GM21723 (cell line): ENCODE data around the gene SSH2.
"Not testable (repeated sequence)": the region's sequence is repeated elsewhere in the genome, so short reads cannot be mapped to it uniquely, and the experiment has no call there.

Experiments used
- ATAC-seq: cut with Tn5 transposase; IDR thresholded peaks from one replicate; pipeline ENCODE4 v1.9.1; 2021; ENCODE audit warnings: mild to moderate bottlenecking, moderate library complexity; ENCODE audit not compliant: unreplicated experiment

SSH2 gene, protein sequence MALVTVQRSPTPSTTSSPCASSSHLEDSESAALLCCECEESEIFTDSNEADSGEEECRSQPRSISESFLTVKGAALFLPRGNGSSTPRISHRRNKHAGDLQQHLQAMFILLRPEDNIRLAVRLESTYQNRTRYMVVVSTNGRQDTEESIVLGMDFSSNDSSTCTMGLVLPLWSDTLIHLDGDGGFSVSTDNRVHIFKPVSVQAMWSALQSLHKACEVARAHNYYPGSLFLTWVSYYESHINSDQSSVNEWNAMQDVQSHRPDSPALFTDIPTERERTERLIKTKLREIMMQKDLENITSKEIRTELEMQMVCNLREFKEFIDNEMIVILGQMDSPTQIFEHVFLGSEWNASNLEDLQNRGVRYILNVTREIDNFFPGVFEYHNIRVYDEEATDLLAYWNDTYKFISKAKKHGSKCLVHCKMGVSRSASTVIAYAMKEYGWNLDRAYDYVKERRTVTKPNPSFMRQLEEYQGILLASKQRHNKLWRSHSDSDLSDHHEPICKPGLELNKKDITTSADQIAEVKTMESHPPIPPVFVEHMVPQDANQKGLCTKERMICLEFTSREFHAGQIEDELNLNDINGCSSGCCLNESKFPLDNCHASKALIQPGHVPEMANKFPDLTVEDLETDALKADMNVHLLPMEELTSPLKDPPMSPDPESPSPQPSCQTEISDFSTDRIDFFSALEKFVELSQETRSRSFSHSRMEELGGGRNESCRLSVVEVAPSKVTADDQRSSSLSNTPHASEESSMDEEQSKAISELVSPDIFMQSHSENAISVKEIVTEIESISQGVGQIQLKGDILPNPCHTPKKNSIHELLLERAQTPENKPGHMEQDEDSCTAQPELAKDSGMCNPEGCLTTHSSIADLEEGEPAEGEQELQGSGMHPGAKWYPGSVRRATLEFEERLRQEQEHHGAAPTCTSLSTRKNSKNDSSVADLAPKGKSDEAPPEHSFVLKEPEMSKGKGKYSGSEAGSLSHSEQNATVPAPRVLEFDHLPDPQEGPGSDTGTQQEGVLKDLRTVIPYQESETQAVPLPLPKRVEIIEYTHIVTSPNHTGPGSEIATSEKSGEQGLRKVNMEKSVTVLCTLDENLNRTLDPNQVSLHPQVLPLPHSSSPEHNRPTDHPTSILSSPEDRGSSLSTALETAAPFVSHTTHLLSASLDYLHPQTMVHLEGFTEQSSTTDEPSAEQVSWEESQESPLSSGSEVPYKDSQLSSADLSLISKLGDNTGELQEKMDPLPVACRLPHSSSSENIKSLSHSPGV (N-terminal part only)

DNA sequence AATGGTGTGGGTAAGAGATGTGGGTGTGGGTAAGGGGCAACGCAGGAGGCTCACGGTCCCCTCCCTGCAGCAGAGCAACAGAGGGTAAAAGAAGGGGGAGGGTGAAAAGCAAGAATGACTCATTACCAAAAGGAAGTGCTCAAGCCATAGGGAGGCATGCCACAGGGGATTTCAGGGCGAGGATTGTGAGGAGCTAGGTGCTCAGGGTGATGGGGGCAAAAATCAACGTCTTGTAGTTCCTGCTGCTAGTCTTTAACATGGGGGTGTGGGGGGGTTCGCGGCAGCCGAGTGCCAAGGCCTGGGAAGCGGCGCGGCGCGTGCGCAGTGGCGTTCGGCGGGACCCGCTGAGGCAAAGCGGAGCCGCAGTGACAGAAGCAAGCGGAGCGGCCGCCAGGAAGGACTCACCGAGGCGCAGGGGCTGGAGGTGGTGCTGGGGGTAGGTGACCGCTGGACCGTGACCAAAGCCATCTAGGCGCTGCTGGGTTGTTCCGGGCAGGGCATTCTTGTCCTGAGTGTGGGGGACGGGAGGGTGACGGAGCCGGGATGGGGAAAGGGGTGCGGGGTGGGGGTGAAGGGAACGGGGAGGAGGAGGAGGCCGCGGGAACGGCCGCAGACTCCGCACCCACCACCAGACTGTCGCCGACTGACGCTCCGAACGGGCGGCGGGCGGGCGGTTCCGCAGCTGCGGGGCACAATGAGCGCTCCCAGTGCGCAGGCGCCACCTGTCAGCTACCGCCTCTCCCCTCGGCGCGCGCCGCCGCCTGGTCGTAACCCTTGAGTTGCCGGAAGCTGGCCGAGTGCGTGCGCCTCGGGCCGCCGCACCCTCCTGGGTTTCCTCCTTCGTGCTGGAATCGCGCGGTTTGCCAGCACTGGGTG, at the start of gene SSH2:
SSH2 (minus strand) TSS at position 696 of the 876 bp plus-strand sequence; CDS start at position 468, 228 bp downstream.
- peak; percentile 47 for ATAC-seq

DNA sequence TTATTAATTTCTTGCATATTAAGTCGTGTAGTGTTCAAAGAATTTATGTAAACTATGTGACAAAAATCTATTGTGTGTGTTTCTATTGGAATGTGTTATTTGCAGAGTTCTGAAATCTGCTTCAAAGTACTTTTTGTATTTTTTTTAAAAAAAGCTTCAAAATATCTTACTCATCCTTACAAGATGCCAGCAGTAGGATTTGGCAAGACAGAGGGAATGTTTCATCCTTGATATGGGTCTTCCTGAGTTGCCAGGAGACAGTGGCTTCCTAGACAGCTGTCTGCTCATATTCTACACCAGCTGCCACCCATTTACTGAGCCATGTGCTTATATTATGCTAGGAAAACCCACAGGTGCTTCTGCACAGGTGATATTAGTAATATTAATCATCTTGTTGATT, 47.8 kb upstream of the SSH2 start:
- ATAC-seq, result no peak

DNA sequence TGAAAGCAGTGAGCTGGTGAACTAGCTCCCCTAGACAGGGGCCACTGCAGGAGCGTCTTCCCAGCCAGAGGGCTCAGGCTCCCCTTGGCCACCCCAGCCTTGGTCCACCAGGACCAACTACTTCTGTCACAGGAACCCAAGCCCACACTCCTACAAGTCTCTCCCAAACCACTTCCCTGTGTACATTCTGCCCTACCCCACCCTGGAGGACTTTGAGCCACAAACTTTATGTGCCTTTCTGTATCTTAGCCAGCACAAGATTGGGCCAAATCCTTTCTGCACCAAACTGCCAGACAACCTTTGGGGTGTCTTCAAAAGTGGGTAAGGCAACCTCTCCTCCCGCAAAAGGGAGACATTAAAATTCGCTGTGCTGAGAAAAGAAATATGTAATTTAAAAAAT, 43.0 kb upstream of the SSH2 start:
- no peak for ATAC-seq

DNA sequence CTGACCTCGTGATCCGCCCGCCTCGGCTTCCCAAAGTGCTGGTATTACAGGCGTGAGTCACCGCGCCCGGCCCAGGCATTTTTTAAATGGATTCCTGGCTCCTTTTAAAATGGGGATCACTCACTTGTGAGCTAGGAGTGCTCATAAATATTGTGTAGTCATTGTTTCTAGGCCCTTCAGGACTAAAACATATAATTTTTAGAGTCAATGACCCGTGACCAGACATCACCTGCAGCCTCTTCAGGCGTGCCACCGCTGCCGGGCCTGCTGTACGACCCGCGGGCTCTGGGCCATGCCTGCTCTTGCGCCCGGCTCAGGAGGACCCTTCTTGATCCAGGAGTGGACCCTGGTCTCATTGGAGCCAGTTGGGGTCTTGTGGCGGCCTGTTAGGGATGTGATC, 42.2 kb upstream of the SSH2 start:
- no peak for ATAC-seq

DNA sequence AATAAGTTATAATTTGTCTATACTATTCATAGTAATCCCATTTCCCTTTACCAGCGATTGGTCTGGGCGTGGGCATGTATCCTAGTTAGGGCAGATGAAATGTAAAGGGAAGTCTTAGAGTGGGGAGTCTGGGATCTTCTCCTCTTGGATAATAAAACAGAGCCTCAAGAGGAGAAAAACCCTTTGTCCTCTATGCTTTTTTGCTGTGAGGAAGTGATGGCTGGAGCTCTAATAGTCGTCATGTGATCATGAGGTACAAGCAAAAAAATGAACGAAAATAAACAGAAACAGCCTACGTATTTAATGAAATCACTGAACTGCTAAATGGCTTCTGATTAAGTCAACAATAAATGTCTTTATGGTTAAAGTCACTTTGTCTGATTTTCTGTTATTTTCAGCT, 38.2 kb upstream of the SSH2 start:
- no peak for ATAC-seq

DNA sequence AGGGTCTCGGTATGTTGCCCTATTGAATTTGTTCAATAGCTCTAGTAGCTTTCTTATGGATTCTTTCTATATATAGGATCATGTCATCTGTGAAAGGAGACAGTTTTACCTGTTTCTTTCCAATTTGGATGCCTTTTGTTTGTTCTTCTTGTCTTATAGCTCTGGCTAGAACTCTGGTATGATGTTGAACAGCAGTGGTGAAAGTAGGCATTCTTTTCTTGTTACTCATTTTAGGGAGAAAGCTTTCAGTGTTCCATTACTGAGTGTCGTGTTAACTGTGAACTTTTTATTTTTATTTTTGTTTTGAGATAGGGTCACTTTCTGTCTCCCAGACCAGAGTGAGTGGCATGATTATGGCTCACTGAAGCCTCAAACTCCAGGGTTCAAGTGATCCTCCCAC, 32.6 kb upstream of the SSH2 start:
- ATAC-seq, result no peak

DNA sequence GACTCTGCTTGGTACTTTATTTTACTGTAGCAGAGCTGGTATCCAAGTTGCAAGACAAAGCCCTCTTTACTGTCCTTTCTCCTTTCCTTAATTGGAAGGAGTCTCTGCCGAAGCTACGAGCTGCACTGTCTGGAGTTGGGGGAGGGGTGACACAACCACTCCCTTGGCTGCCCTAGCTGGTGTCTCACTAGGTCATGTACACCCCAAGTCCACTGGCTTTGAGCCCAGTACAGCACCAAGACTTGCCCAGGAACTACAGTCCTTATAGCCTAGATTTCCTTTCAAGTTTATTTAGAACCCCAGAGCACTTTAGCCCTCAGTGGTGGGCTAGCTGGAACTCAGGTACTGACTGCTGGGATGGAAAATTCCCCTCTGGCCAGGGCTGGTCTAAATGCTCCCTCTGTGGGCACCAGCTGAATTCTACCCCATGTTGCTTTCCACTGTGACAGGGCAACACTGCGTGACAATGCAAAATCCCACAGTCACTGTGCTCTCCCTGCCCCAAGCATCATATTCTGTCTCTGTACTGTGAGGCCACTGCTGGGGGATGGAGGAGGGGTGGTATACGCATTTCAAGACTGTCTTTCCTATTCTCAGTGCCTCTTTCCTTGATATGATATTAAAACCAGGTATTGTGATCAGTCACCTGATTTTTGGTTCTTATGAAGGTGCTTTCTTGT, 29.8 kb upstream of the SSH2 start:
- no peak for ATAC-seq

DNA sequence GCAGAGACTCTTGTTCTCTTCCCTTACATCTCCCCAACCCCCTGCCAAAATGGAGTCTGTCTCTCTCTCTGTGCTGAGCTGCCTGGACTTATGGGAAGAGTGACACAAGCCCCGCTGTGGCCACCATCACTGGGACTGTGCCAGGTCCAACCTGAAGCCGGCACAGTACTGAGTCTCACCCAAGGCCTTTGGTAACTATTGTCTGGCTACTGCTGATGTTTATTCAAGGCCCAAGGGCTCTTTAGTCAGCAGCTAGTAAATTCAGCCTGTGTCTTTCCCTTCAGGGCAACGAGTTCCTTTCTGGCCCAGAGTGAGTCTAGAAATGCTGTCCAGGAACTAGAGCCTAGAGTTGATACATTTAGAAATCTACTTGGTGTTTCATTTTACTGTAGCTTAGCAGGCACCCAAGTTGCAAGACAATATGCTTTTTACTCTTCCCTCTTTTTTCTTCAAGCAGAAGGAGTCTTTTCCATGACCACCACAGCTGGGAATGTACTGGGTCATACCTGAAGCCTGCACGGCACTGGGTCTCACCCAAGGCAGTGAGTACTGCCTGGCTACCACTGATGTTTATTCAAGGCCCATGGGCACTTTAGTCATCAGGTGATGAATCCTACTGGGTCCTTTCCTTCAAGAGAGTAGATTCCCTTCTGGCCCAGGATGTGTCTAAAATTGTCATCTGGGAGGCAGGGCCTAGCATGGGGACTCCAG, 29.1 kb upstream of the SSH2 start:
- no peak for ATAC-seq

DNA sequence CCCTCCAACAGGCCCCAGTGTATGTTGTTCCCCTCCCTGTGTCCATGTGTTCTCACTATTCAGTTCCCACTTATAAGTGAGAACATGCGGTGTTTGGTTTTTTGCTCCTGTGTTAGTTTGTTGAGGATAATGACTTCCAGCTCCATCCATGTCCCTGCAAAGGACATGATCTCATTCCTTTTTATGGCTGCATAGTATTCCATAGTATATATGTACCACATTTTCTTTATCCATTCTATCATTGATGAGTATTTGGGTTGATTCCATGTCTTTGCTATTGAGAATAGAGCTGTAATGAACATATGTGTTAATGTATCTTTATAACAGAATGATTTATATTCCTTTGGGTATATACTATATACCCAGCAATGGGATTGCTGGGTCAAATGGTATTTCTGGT, 27.5 kb upstream of the SSH2 start:
- not testable (repeated sequence) for ATAC-seq

DNA sequence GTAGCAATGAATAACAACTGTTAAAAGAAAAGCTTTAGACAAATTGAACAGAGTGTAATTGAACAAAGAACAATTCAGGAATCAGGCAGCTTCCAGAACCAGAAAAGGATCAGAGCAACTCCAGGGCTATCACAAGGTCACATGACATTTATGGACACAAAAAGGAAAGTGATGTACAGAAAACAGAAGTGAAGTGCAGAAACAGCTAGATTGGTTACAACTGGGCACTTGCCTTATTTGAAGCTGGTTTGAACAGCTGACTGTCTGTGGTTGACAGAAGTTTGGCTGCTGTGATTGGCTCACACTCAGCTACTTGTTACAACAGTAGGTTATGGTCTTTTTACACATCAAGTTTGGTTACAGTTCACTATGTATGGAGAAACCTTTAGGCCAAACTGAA, 26.2 kb upstream of the SSH2 start:
- ATAC-seq, result no peak

DNA sequence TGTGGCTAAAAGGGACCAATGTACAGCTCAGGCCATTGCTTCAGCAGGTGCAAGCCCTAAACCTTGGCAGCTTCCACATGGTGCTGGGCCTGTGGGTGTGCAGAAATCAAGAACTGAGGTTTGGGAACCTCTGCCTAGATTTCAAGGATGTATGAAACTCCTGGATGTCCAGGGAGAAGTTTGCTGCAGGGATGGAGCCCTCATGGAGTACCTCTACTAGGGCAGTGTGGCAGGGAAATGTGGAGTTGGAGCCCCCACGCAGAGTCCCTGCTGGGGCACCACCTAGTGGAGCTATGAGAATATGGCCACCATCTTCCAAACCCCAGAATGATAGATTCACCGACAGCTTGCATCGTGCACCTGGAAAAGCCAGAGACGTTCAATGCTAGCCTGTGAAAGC, 24.4 kb upstream of the SSH2 start:
- ATAC-seq, result no peak

DNA sequence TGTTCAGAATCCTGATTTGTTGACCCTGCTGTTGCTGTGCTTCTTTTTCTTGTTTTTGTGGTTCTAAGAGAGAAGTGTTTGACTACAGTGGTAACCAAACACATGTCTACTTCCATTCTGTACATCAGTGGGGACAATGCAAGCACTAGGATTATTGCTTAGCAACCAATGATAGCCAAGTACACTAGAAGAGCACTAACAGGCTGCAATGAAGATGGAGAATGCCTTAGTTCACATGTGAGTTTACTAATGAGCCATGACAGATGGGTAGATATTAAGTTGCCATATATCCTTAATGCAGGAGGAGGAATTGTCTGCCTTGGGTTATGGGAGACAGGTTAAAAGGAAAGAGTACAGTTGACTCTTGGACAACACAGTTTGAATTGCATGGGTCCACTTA, 19.7 kb upstream of the SSH2 start:
- no peak for ATAC-seq

DNA sequence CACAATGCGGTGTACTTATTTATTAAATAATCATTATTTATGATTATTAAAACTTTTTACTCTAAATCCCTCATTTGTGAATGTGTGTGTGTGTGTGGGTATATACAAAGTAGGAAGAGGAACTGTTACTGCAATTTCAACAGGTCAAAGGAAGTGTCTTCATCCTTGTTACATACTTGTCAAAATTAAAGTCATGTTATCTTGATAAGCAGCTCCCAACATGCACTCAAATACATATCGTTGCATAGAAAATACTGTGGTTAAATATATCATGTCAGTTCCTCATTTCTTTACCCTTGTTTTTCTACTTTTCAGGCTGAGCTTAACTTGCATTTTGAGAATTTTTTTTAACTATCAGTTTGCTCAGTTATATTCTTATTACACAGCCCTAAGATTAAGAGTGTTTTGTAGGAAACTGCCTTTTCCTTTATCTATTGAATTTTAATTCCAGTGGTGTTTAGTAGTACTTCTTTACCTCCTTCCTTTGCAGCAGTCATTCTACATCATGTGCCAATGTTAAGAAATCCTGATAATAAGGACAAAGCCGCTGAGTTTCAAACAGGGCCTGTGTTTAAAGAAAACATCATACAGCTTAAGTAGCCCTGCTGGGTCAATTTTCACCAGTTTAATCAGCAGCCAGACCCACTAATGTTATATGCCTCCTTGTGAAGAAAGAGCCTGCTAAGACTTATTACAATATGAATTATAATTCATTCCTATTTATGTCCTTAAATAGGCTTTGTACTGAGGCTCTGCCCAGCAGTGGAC, 18.6 kb upstream of the SSH2 start:
- no peak for ATAC-seq

DNA sequence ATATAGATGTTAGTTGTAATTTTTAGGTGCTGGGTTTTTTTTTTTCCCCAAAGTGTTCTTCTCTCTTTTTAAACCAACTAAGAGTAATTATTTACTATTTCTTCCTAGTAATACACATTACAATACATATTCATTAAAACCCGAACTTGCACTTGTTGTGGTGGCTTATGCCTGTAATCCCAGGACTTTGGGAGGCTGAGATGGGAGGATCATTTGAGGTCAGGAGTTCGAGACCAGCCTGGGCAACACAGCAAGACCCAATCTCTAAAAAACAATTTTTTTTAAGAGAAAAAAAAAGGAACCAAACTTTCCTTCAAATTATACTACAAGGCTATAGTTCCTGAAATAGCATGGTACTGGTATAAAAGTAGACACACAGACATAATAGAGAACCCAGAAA, 15.3 kb upstream of the SSH2 start:
- no peak for ATAC-seq

DNA sequence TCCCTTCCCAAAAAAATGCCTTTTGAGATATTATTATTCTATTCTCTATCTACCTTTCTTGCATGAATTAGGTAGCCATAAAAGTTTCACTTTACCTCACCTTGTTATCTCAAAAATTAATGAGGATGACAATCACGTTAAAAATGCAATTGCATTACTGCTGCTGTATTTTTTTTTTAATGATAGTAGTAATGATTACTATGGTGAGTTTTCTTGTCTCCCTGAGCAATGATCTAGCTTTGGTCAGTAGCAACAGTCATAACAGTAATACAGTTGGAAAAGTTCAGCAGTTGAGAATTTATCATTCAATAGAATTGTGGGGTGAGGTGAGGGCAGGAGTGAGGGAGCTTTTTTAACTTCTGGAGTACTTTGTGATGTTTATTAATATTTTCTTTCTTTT, 11.3 kb upstream of the SSH2 start, which contains the start of gene EFCAB5:
EFCAB5 (plus strand) TSS at position 301 of the 400 bp plus-strand sequence. CDS start 163 bp downstream, outside the sequence.
- no peak for ATAC-seq

DNA sequence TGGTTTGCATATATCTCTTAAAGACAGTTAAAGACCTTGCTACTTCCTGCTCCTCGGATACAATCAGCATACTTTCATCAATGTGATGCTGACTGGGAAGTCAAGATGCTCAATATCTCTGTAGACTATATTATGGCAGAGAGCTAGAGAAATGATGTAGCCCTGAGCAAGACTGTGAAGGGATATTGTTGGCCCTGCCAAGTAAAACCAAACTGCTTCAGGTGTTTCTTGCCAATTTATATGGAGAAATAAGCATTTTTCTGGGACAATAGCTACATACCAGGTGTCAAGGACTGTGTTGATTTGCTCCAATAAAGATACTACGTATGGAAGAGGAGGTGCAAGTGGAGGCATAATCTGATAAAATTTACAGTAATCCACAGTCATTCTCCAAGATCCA, 6.7 kb upstream of the SSH2 start:
- ATAC-seq, result no peak

DNA sequence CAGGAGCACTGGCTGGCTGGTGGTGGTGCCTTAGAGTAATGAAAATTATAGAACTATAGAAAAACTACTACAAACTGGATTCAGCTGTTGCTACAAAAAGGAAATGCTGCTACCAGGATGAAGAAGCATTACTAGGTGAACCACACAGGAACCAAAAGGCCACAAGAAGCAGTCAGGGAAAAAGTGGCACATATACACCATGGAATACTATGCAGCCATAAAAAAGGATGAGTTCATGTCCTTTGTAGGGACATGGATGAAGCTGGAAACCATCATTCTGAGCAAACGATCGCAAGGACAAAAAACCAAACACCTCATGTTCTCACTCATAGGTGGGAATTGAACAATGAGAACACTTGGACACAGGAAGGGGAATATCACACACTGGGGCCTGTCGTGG, 5.9 kb upstream of the SSH2 start:
- not testable (repeated sequence) for ATAC-seq

DNA sequence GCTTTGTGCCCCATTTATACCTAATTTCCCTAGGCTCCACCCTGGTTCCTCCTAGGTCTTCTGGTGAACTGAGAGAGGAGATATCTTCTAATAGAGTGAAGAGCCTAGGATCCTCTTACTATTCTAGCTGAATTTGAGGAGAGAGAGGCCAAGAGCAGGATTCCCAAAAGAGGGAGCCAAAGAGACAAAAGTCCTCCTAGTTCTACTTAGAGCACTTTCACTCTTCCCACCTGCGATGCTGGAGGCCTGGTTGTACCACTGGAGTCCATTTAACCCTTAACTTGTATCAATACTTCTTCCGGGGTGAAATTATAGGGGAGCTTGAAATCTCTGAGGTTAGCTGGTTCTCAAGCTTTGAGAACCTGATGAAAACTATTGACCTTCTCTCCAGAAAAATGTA, 3.4 kb upstream of the SSH2 start:
- no peak for ATAC-seq
